GM21576 (cell line): Measurements from ENCODE around the gene SRSF2.
A peak's percentile ranks its signal among the peaks of the same experiment; 100 is the strongest.
"Not testable (repeated sequence)": the region's sequence is repeated elsewhere in the genome, so short reads cannot be mapped to it uniquely, and the experiment has no call there.

Experiments
- ATAC-seq: cut with Tn5 transposase; IDR thresholded peaks from one replicate; pipeline ENCODE4 v1.9.1; 2021; ENCODE audit warnings: mild to moderate bottlenecking, moderate library complexity; ENCODE audit not compliant: unreplicated experiment

The SRSF2 gene

GRCh38 chr17:76739568-76740115, 2.5 kb upstream of the SRSF2 start:
- ATAC-seq: not testable (repeated sequence)

- ATAC-seq: no peak
Measured at GRCh38 chr17:76738468-76738850, 1.3 kb upstream of the SRSF2 start.

- peak; percentile 49 for ATAC-seq
Measured at GRCh38 chr17:76737676-76738467, 741 bp upstream of the SRSF2 start, which contains the start of gene MFSD11. Gene MFSD11 (plus strand): TSS chr17:76738119. CDS start chr17:76738353, 234 bp downstream.

GRCh38 chr17:76736349-76737081, 616 bp downstream of the SRSF2 start:
- ATAC-seq: peak; percentile 7

GRCh38 chr17:76735586-76736348, 1.4 kb downstream of the SRSF2 start:
- no peak for ATAC-seq

- ATAC-seq: no peak
Measured at GRCh38 chr17:76735006-76735405, 2.1 kb downstream of the SRSF2 start.

- no peak for ATAC-seq
Measured at GRCh38 chr17:76734080-76734840, 2.9 kb downstream of the SRSF2 start.

- ATAC-seq: no peak
Measured at GRCh38 chr17:76733618-76733957, 3.5 kb downstream of the SRSF2 start.

- no peak for ATAC-seq
Measured at GRCh38 chr17:76732734-76733617, 4.2 kb downstream of the SRSF2 start.

- not testable (repeated sequence) for ATAC-seq
Measured at GRCh38 chr17:76731800-76732733, 5.1 kb downstream of the SRSF2 start.

GRCh38 chr17:76727745-76728456, 9.2 kb downstream of the SRSF2 start:
- ATAC-seq: no peak

GRCh38 chr17:76726776-76727718, 10.1 kb downstream of the SRSF2 start, which contains the start of gene METTL23:
Gene METTL23 (plus strand): TSS chr17:76726839. CDS start chr17:76729711, 2,872 bp downstream.
- ATAC-seq: peak; percentile 41

- ATAC-seq: peak; percentile 63
Measured at GRCh38 chr17:76726231-76726775, 10.8 kb downstream of the SRSF2 start, which contains the start of gene JMJD6. Gene JMJD6 (minus strand): TSS chr17:76726606. CDS start chr17:76726475, 131 bp downstream.

GRCh38 chr17:76725580-76726230, 11.4 kb downstream of the SRSF2 start:
- peak; percentile 26 for ATAC-seq

GRCh38 chr17:76723812-76724211, 13.3 kb downstream of the SRSF2 start:
- ATAC-seq: no peak

- ATAC-seq: not testable (repeated sequence)
Measured at GRCh38 chr17:76722977-76723376, 14.2 kb downstream of the SRSF2 start.
